HG02759 (cell line): ENCODE results near the gene MRC2.

Experiments
- ATAC-seq: cut with Tn5 transposase; IDR thresholded peaks from one replicate; pipeline ENCODE4 v1.9.1; 2021; ENCODE audit warnings: mild to moderate bottlenecking, moderate library complexity; ENCODE audit not compliant: unreplicated experiment

MRC2 gene

GRCh38 chr17:62631936-62632924 is 4.8 kb downstream of the MRC2 start:
- no peak for ATAC-seq

- no peak for ATAC-seq
Observed at GRCh38 chr17:62637809-62638208, 10.3 kb downstream of the MRC2 start.

GRCh38 chr17:62641153-62641552 is 13.7 kb downstream of the MRC2 start:
- no peak for ATAC-seq

GRCh38 chr17:62641951-62642350 is 14.5 kb downstream of the MRC2 start:
- ATAC-seq = no peak

- no peak for ATAC-seq
Observed at GRCh38 chr17:62643496-62643895, 16.0 kb downstream of the MRC2 start.

- ATAC-seq = no peak
Observed at GRCh38 chr17:62644487-62645173, 17.2 kb downstream of the MRC2 start.

GRCh38 chr17:62648251-62648955 is 20.9 kb downstream of the MRC2 start:
- no peak for ATAC-seq

- ATAC-seq = no peak
Observed at GRCh38 chr17:62648956-62649294, 21.5 kb downstream of the MRC2 start.

GRCh38 chr17:62649570-62649969 is 22.1 kb downstream of the MRC2 start:
- no peak for ATAC-seq

GRCh38 chr17:62650587-62650986 is 23.1 kb downstream of the MRC2 start:
- ATAC-seq = no peak

- ATAC-seq = no peak
Observed at GRCh38 chr17:62652251-62653001, 25.0 kb downstream of the MRC2 start.

GRCh38 chr17:62653002-62653825 is 25.7 kb downstream of the MRC2 start:
- ATAC-seq = peak; percentile 88

- no peak for ATAC-seq
Observed at GRCh38 chr17:62653826-62654761, 26.6 kb downstream of the MRC2 start.

GRCh38 chr17:62655656-62656055 is 28.2 kb downstream of the MRC2 start:
- ATAC-seq = no peak

GRCh38 chr17:62656446-62656845 is 29.0 kb downstream of the MRC2 start:
- ATAC-seq = no peak

GRCh38 chr17:62657145-62657665 is 29.7 kb downstream of the MRC2 start:
- ATAC-seq = no peak

GRCh38 chr17:62657690-62658089 is 30.2 kb downstream of the MRC2 start:
- ATAC-seq = no peak

GRCh38 chr17:62658136-62658920 is 30.9 kb downstream of the MRC2 start:
- no peak for ATAC-seq
